Fibroblast of lung (primary cell): Measurements from ENCODE around the gene NDUFB3. TPM values are rescaled to one million over a fixed set of nuclear protein-coding genes. Genes with fewer than 3 reads are reported as not detected.

ENCODE experiments used
- DNase-seq, 2 donors: peaks; one replicate each; pipeline versions ENCODE4 v3.0.0 to v3.0.0-alpha.2; 2010; ENCODE audit warnings: low read depth in 2 of 2
- H2AFZ ChIP-seq: 2 replicates; pipeline ENCODE4 v1.5.1; 2012; ENCODE audit warnings: low read length, control low read depth, inconsistent platforms
- H3K27ac ChIP-seq: 2 replicates; pipeline ENCODE4 v1.5.1; 2011; ENCODE audit warnings: low read length, control low read depth; ENCODE audit not compliant: insufficient read depth
- H3K27me3 ChIP-seq: 2 replicates; pipeline ENCODE4 v1.5.1; 2011; ENCODE audit warnings: mild to moderate bottlenecking, low read length; ENCODE audit not compliant: control insufficient read depth, insufficient read depth
- H3K36me3 ChIP-seq: 2 replicates; pipeline ENCODE4 v1.5.1; 2011; ENCODE audit warnings: low read length; ENCODE audit not compliant: control insufficient read depth, insufficient read depth
- H3K4me1 ChIP-seq: 2 replicates; pipeline ENCODE4 v1.5.1; 2011; ENCODE audit warnings: low read length; ENCODE audit not compliant: control insufficient read depth, insufficient read depth; ENCODE audit errors: extremely low read depth
- H3K4me2 ChIP-seq: 2 replicates; pipeline ENCODE4 v1.5.1; 2011; ENCODE audit warnings: low read length, control low read depth; ENCODE audit not compliant: insufficient read depth; ENCODE audit errors: extremely low read depth
- H3K4me3 ChIP-seq, 4 experiments: fragments of 200-600 bp in 1 of 4; sonication (generic) in 1 of 4; replicated peaks in 1 of 4; 2 replicates each; pipeline ENCODE4 v1.5.1; 2011 to 2016; ENCODE audit warnings: low read length in 4 of 4, low read depth in 3 of 4, mild to moderate bottlenecking in 3 of 4, control low read depth in 2 of 4, inconsistent platforms in 1 of 4, mixed read lengths in 1 of 4; ENCODE audit not compliant: insufficient read depth in 1 of 4; ENCODE audit errors: control extremely low read depth in 1 of 4
- H3K79me2 ChIP-seq: 2 replicates; pipeline ENCODE4 v1.5.1; 2012; ENCODE audit warnings: mild to moderate bottlenecking, low read length, inconsistent platforms; ENCODE audit not compliant: control insufficient read depth, insufficient read depth
- H3K9ac ChIP-seq: 2 replicates; pipeline ENCODE4 v1.5.1; 2011; ENCODE audit warnings: mild to moderate bottlenecking, low read length, control low read depth; ENCODE audit not compliant: insufficient read depth
- H3K9me3 ChIP-seq: 2 replicates; pipeline ENCODE4 v1.5.1; 2012; ENCODE audit warnings: low read depth, low read length; ENCODE audit not compliant: control insufficient read depth, insufficient read depth
- H4K20me1 ChIP-seq: 2 replicates; pipeline ENCODE4 v1.5.1; 2011; ENCODE audit warnings: low read length; ENCODE audit not compliant: control insufficient read depth, insufficient read depth; ENCODE audit errors: extremely low read depth
- CTCF ChIP-seq, 2 donors: IDR thresholded peaks in 1 of 2; conservative IDR thresholded peaks in 1 of 2; 1 replicate in 1 of 2; 2 replicates in 1 of 2; pipeline ENCODE4 v1.5.1; 2011 to 2012; ENCODE audit warnings: low read length in 2 of 2, control low read depth in 1 of 2, inconsistent platforms in 1 of 2, low read depth in 1 of 2, mild to moderate bottlenecking in 1 of 2
- EZH2 ChIP-seq: IDR thresholded peaks from 2 replicates; pipeline ENCODE4 v1.5.1; 2012; ENCODE audit warnings: low read length, control low read depth, mild to moderate bottlenecking; ENCODE audit errors: missing control alignments
- polyA plus RNA-seq, 2 donors: library from polyadenylated mRNA; depleted of rRNA in 1 of 2; stranded (reverse) in 1 of 2; unstranded in 1 of 2; fragments of >200 nt; gene quantifications; 2 replicates each; pipeline ENCODE4 v1.2.1, GENCODE V29; 2011 to 2012; ENCODE audit warnings: missing spikeins in 1 of 2
- total RNA-seq: library from RNA; depleted of rRNA; stranded (reverse); fragments of >200 nt; gene quantifications from 2 replicates; pipeline ENCODE4 v1.2.1, GENCODE V29; 2014

Gene NDUFB3
- total and polyA plus RNA-seq, 2 donors (not counting 1 experiment from before 2014, with no cell fraction given): 77.5 to 121 TPM

GRCh38 chr2:201118961-201119854 lies 47.4 kb downstream of the NDUFB3 start:
- peak; percentile 52 to 72 for DNase-seq
- Histone ChIP-seq H3K9ac (peak overlapping the region; percentile 61), H3K27me3 (no peaks in the 10 kb centered on the region), H3K27ac (peak overlapping the region; percentile 95), H3K9me3 (no peaks in the 10 kb centered on the region), H3K36me3 (no peaks in the 10 kb centered on the region), H4K20me1 (no peaks in the 10 kb centered on the region), H3K79me2 (peaks cover 61% of the 10 kb centered on the region), H3K4me1 (peaks cover 2% of the 10 kb centered on the region), H3K4me2 (peak overlapping the region; percentile 98), H3K4me3 (peak overlapping the region; percentile 60 to 79 (median 74)), H2AFZ (no peak overlapping the region)
- TF ChIP-seq EZH2 (no peak), CTCF (conservative IDR thresholded peaks at IDR 0.05 in 1 of 2, IDR thresholded peaks at IDR 0.05 in 1 of 2; ENCODE audit: low read depth in 1 of 2, low read length in 2 of 2) (no peak)

- no peak overlapping the region for H2AFZ ChIP-seq
- TF ChIP-seq EZH2 (no peak), CTCF (conservative IDR thresholded peaks at IDR 0.05 in 1 of 2, IDR thresholded peaks at IDR 0.05 in 1 of 2; ENCODE audit: low read depth in 1 of 2, low read length in 2 of 2) (no peak)
- H3K79me2 ChIP-seq: peaks cover 87% of the 10 kb centered on the region
- no peak overlapping the region for H3K4me3 ChIP-seq
- H3K9me3 ChIP-seq: no peaks in the 10 kb centered on the region
- no peak overlapping the region for H3K9ac ChIP-seq
- H3K4me1 ChIP-seq: peaks cover 15% of the 10 kb centered on the region
- H3K36me3 ChIP-seq: no peaks in the 10 kb centered on the region
- DNase-seq: no peak
- H3K27me3 ChIP-seq: no peaks in the 10 kb centered on the region
- H4K20me1 ChIP-seq: no peaks in the 10 kb centered on the region
- no peak overlapping the region for H3K4me2 ChIP-seq
- H3K27ac ChIP-seq: no peak overlapping the region
These were observed 50.5 kb downstream of the NDUFB3 start for GRCh38 chr2:201122276-201122675.

GRCh38 chr2:201126308-201127151 lies 54.7 kb downstream of the NDUFB3 start:
- Histone ChIP-seq H3K27ac (peak overlapping the region; percentile 70), H3K9ac (no peak overlapping the region), H3K4me2 (peak overlapping the region; percentile 66), H2AFZ (no peak overlapping the region), H3K9me3 (no peaks in the 10 kb centered on the region), H4K20me1 (no peaks in the 10 kb centered on the region), H3K36me3 (no peaks in the 10 kb centered on the region), H3K4me3 (peak overlapping the region in 2 of 4 experiments; percentile 4 to 29), H3K4me1 (peaks cover 30% of the 10 kb centered on the region), H3K27me3 (no peaks in the 10 kb centered on the region), H3K79me2 (peaks cover 70% of the 10 kb centered on the region)
- peak; percentile 36 to 65 for DNase-seq
- TF ChIP-seq EZH2 (no peak), CTCF (conservative IDR thresholded peaks at IDR 0.05 in 1 of 2, IDR thresholded peaks at IDR 0.05 in 1 of 2; ENCODE audit: low read depth in 1 of 2, low read length in 2 of 2) (no peak)
